OCI-LY1 (cell line): ENCODE results near the gene CPD.

Source experiments
- H2AFZ ChIP-seq: fragments of 200-600 bp; sonication (generic), shearing (Covaris generic); 2 replicates; pipeline ENCODE4 v1.6.0; 2014; ENCODE audit warnings: antibody characterized with exemption, mild to moderate bottlenecking, low read length
- H3F3A ChIP-seq: fragments of 200-600 bp; sonication (generic), shearing (Covaris generic); 2 replicates; pipeline ENCODE4 v1.6.0; 2014; ENCODE audit warnings: mild to moderate bottlenecking, antibody characterized with exemption, low read length, moderate library complexity; ENCODE audit not compliant: insufficient read depth
- H3K27ac ChIP-seq: fragments of 200-600 bp; sonication (generic); 2 replicates; pipeline ENCODE4 v1.5.1; 2014; ENCODE audit warnings: low read length, mixed run types, mild to moderate bottlenecking, low read depth; ENCODE audit not compliant: poor library complexity, severe bottlenecking
- H3K27me3 ChIP-seq: fragments of 200-600 bp; sonication (generic); 2 replicates; pipeline ENCODE4 v1.6.0; 2014; ENCODE audit warnings: antibody characterized with exemption, mild to moderate bottlenecking, low read length, moderate library complexity; ENCODE audit not compliant: insufficient read depth
- H3K36me3 ChIP-seq: fragments of 200-600 bp; sonication (generic); 2 replicates; pipeline ENCODE4 v1.6.1; 2014; ENCODE audit warnings: mild to moderate bottlenecking, antibody characterized with exemption, low read length, moderate library complexity, mixed read lengths; ENCODE audit not compliant: insufficient read depth
- H3K4me1 ChIP-seq: fragments of 200-600 bp; sonication (generic); 2 replicates; pipeline ENCODE4 v1.5.1; 2014; ENCODE audit warnings: mild to moderate bottlenecking, low read length, moderate library complexity; ENCODE audit not compliant: insufficient read depth, severe bottlenecking
- H3K4me2 ChIP-seq: fragments of 200-600 bp; sonication (generic), shearing (Covaris generic); 2 replicates; pipeline ENCODE4 v1.6.1; 2014; ENCODE audit warnings: low read length
- H3K4me3 ChIP-seq: fragments of 200-600 bp; sonication (generic); 2 replicates; pipeline ENCODE4 v1.5.1; 2014; ENCODE audit warnings: low read length, low read depth, mild to moderate bottlenecking, mixed read lengths; ENCODE audit not compliant: poor library complexity, severe bottlenecking
- H3K79me2 ChIP-seq: fragments of 200-600 bp; shearing (Covaris generic); 2 replicates; pipeline ENCODE4 v1.6.1; 2016; ENCODE audit warnings: mixed run types, low read length, mixed read lengths; ENCODE audit not compliant: insufficient read depth
- H3K9ac ChIP-seq: fragments of 200-600 bp; sonication (generic), shearing (Covaris generic); 2 replicates; pipeline ENCODE4 v1.6.1; 2014; ENCODE audit warnings: mild to moderate bottlenecking, low read length, mixed read lengths
- H3K9me2 ChIP-seq: fragments of 200-600 bp; sonication (generic), shearing (Covaris generic); 2 replicates; pipeline ENCODE4 v1.6.1; 2014; ENCODE audit warnings: low read depth, mild to moderate bottlenecking, low read length, mixed read lengths
- H3K9me3 ChIP-seq: fragments of 200-600 bp; shearing (Covaris generic); 2 replicates; pipeline ENCODE4 v1.6.1; 2014; ENCODE audit warnings: low read length, mixed read lengths
- H4K20me1 ChIP-seq: fragments of 200-600 bp; sonication (generic), shearing (Covaris generic); 2 replicates; pipeline ENCODE4 v1.6.0; 2016; ENCODE audit warnings: mild to moderate bottlenecking, low read length; ENCODE audit not compliant: insufficient read depth
- CTCF ChIP-seq: fragments of 200-600 bp; sonication (generic), shearing (Covaris generic); IDR thresholded peaks from 2 replicates; pipeline ENCODE4 v1.5.1; 2017; ENCODE audit warnings: mild to moderate bottlenecking, antibody characterized with exemption, low read length, moderate library complexity, mixed read lengths
- EZH2 ChIP-seq: fragments of 200-600 bp; sonication (generic), shearing (Covaris generic); IDR thresholded peaks from 2 replicates; pipeline ENCODE4 v1.8.0; 2017; ENCODE audit warnings: borderline replicate concordance, mixed run types, mild to moderate bottlenecking, antibody characterized with exemption, low read length, moderate library complexity, mixed read lengths

The CPD gene

GRCh38 chr17:30493780-30494179 lies 115.1 kb downstream of the CPD start:
- Histone ChIP-seq H2AFZ (no peak overlapping the region), H3K79me2 (no peaks in the 10 kb centered on the region), H3K4me2 (no peak overlapping the region), H3K9ac (no peak overlapping the region), H3K27me3 (no peaks in the 10 kb centered on the region), H4K20me1 (no peaks in the 10 kb centered on the region), H3K9me2 (no peaks in the 10 kb centered on the region), H3K9me3 (no peaks in the 10 kb centered on the region), H3K36me3 (peaks cover 90% of the 10 kb centered on the region), H3F3A (no peaks in the 10 kb centered on the region), H3K27ac (no peak overlapping the region), H3K4me1 (no peaks in the 10 kb centered on the region), H3K4me3 (no peak overlapping the region)
- no peak for TF ChIP-seq EZH2
- TF ChIP-seq CTCF = no peak

GRCh38 chr17:30495586-30495985 lies 116.9 kb downstream of the CPD start:
- H3K27me3 ChIP-seq = no peaks in the 10 kb centered on the region
- no peaks in the 10 kb centered on the region for H3K9me3 ChIP-seq
- H2AFZ ChIP-seq = no peak overlapping the region
- H3K27ac ChIP-seq = no peak overlapping the region
- no peaks in the 10 kb centered on the region for H3K4me1 ChIP-seq
- no peaks in the 10 kb centered on the region for H4K20me1 ChIP-seq
- H3F3A ChIP-seq = no peaks in the 10 kb centered on the region
- H3K9ac ChIP-seq = no peak overlapping the region
- H3K79me2 ChIP-seq = no peaks in the 10 kb centered on the region
- H3K4me2 ChIP-seq = no peak overlapping the region
- no peak for TF ChIP-seq CTCF
- no peak overlapping the region for H3K4me3 ChIP-seq
- no peaks in the 10 kb centered on the region for H3K9me2 ChIP-seq
- peaks cover 88% of the 10 kb centered on the region for H3K36me3 ChIP-seq

- H3K9me2 ChIP-seq = no peaks in the 10 kb centered on the region
- no peaks in the 10 kb centered on the region for H3K9me3 ChIP-seq
- H3K4me1 ChIP-seq = no peaks in the 10 kb centered on the region
- no peaks in the 10 kb centered on the region for H3K79me2 ChIP-seq
- no peak overlapping the region for H3K9ac ChIP-seq
- no peak overlapping the region for H3K4me3 ChIP-seq
- no peak for TF ChIP-seq CTCF
- TF ChIP-seq EZH2 = no peak
- no peak overlapping the region for H2AFZ ChIP-seq
- no peaks in the 10 kb centered on the region for H3F3A ChIP-seq
- no peaks in the 10 kb centered on the region for H4K20me1 ChIP-seq
- H3K27ac ChIP-seq = no peak overlapping the region
- H3K36me3 ChIP-seq = peaks cover 79% of the 10 kb centered on the region
- no peak overlapping the region for H3K4me2 ChIP-seq
- H3K27me3 ChIP-seq = no peaks in the 10 kb centered on the region
These were observed 124.8 kb downstream of the CPD start for GRCh38 chr17:30503558-30503957.
